IMR-90 (cell line): Measurements from ENCODE around the gene KIF16B. TPM values are rescaled to one million over a fixed set of nuclear protein-coding genes. Genes with fewer than 3 reads are reported as not detected.

ENCODE experiments used
- ATAC-seq: fragments of 200-7000 bp; cut with Tn5 transposase; 2 replicates; pipeline ENCODE4 v1.9.1; 2020; ENCODE audit warnings: low read depth, mild to moderate bottlenecking, moderate library complexity
- BruUV-seq: library from RNA; stranded (reverse); fragments of 400-500 nt; replicated peaks from 2 replicates; lab custom pipeline; 2021; lab: Mats Ljungman, UMichigan
- CTCF ChIA-PET: fragments of 300-600 bp; formaldehyde crosslinking; extraction: SDS; loops from one replicate; lab custom pipeline; 2021; ENCODE audit warnings: antibody characterized with exemption; lab: Yijun Ruan, JAX
- POLR2A ChIA-PET: fragments of 300-600 bp; sonication (Branson Sonifier 250); formaldehyde crosslinking; loops from one replicate; lab custom pipeline; 2022; ENCODE audit warnings: antibody characterized with exemption; ENCODE audit not compliant: unreplicated experiment; lab: Charles Lee
- DNase-seq: peaks from one replicate; pipeline ENCODE4 v3.0.0; 2013
- H2AFZ ChIP-seq: replicated peaks from 2 replicates; pipeline ENCODE3; 2013; ENCODE audit warnings: low read length, mild to moderate bottlenecking; ENCODE audit not compliant: poor library complexity
- H2AK5ac ChIP-seq: 2 replicates; pipeline ENCODE4 v1.6.1; 2013; ENCODE audit warnings: low read depth, low read length, inconsistent platforms
- H2AK9ac ChIP-seq: replicated peaks from 2 replicates; pipeline ENCODE3; 2013; ENCODE audit warnings: mild to moderate bottlenecking, low read depth, low read length, moderate library complexity; ENCODE audit not compliant: poor library complexity
- H2BK120ac ChIP-seq: 2 replicates; pipeline ENCODE4 v1.6.1; 2013; ENCODE audit warnings: low read depth, low read length, inconsistent platforms
- H2BK15ac ChIP-seq: 3 replicates; pipeline ENCODE4 v1.6.1; 2013; ENCODE audit warnings: low read depth, low read length, inconsistent platforms
- H2BK20ac ChIP-seq: 2 replicates; pipeline ENCODE4 v1.6.1; 2013; ENCODE audit warnings: low read depth, mild to moderate bottlenecking, inconsistent platforms, low read length, moderate library complexity
- H2BK5ac ChIP-seq: 2 replicates; pipeline ENCODE4 v1.6.1; 2013; ENCODE audit warnings: mild to moderate bottlenecking, low read depth, low read length, inconsistent platforms; ENCODE audit not compliant: poor library complexity, severe bottlenecking
- H3K14ac ChIP-seq: replicated peaks from 2 replicates; pipeline ENCODE4 v1.6.1; 2013; ENCODE audit warnings: low read depth, low read length, inconsistent platforms
- H3K18ac ChIP-seq: 2 replicates; pipeline ENCODE4 v1.6.1; 2013; ENCODE audit warnings: low read depth, low read length, control low read depth
- H3K23ac ChIP-seq: 2 replicates; pipeline ENCODE4 v1.6.1; 2013; ENCODE audit warnings: low read depth, low read length, inconsistent platforms
- H3K27ac ChIP-seq: 2 replicates; pipeline ENCODE4 v1.5.1; 2013; ENCODE audit warnings: mild to moderate bottlenecking, control low read depth, low read length; ENCODE audit not compliant: insufficient read depth
- H3K27me3 ChIP-seq: 2 replicates; pipeline ENCODE4 v1.6.1; 2013; ENCODE audit warnings: low read length; ENCODE audit not compliant: control insufficient read depth, insufficient read depth
- H3K36me3 ChIP-seq: 2 replicates; pipeline ENCODE4 v1.6.1; 2013; ENCODE audit warnings: low read length, mixed read lengths; ENCODE audit not compliant: control insufficient read depth, insufficient read depth
- H3K4ac ChIP-seq: 2 replicates; pipeline ENCODE4 v1.6.1; 2013; ENCODE audit warnings: low read depth, low read length, inconsistent platforms
- H3K4me1 ChIP-seq: 2 replicates; pipeline ENCODE4 v1.6.1; 2013; ENCODE audit warnings: low read length, mixed read lengths; ENCODE audit not compliant: control insufficient read depth, insufficient read depth
- H3K4me2 ChIP-seq: 2 replicates; pipeline ENCODE4 v1.6.1; 2013; ENCODE audit warnings: low read depth, mild to moderate bottlenecking, control low read depth, low read length, moderate library complexity
- H3K4me3 ChIP-seq: 2 replicates; pipeline ENCODE4 v1.5.1; 2013; ENCODE audit warnings: low read depth, mild to moderate bottlenecking, control low read depth, low read length, moderate library complexity; ENCODE audit not compliant: insufficient read depth
- H3K56ac ChIP-seq: 2 replicates; pipeline ENCODE4 v1.6.1; 2013; ENCODE audit warnings: low read length, inconsistent platforms; ENCODE audit not compliant: insufficient read depth; ENCODE audit errors: extremely low read depth
- H3K79me1 ChIP-seq, 2 experiments: 2 replicates each; pipeline ENCODE4 v1.6.1; 2013; ENCODE audit warnings: low read length in 2 of 2, inconsistent platforms in 1 of 2, low read depth in 1 of 2
- H3K9ac ChIP-seq: 2 replicates; pipeline ENCODE4 v1.6.1; 2013; ENCODE audit warnings: low read depth, low read length, control low read depth
- H3K9me1 ChIP-seq: 2 replicates; pipeline ENCODE4 v1.6.1; 2013; ENCODE audit warnings: low read length, inconsistent platforms; ENCODE audit not compliant: insufficient read depth
- H3K9me3 ChIP-seq: 2 replicates; pipeline ENCODE4 v1.6.1; 2013; ENCODE audit warnings: low read length; ENCODE audit not compliant: control insufficient read depth, insufficient read depth
- H4K20me1 ChIP-seq: 2 replicates; pipeline ENCODE4 v1.6.1; 2013; ENCODE audit warnings: low read length, inconsistent platforms; ENCODE audit not compliant: insufficient read depth
- H4K5ac ChIP-seq: 2 replicates; pipeline ENCODE4 v1.6.1; 2013; ENCODE audit warnings: mild to moderate bottlenecking, low read depth, low read length, control low read depth
- H4K8ac ChIP-seq, 2 experiments: 2 replicates each; pipeline ENCODE4 v1.6.1; 2013; ENCODE audit warnings: low read depth in 2 of 2, low read length in 2 of 2, control low read depth in 1 of 2, inconsistent platforms in 1 of 2
- H4K91ac ChIP-seq: 2 replicates; pipeline ENCODE4 v1.6.1; 2013; ENCODE audit warnings: low read depth, low read length, inconsistent platforms; ENCODE audit not compliant: insufficient read depth
- BHLHE40 ChIP-seq: fragments of 150-350 bp; IDR thresholded peaks from 2 replicates; pipeline ENCODE4 v1.6.1; 2016; ENCODE audit warnings: mild to moderate bottlenecking, low read depth, low read length
- CEBPB ChIP-seq: IDR thresholded peaks from 2 replicates; pipeline ENCODE4 v1.6.1; 2012; ENCODE audit warnings: low read depth, low read length, improper control_type of control experiment
- CTCF ChIP-seq: conservative IDR thresholded peaks from 2 replicates; pipeline ENCODE4 v1.5.1; 2012; ENCODE audit warnings: mild to moderate bottlenecking, low read depth, low read length, improper control_type of control experiment
- ELK1 ChIP-seq: fragments of 150-350 bp; IDR thresholded peaks from 2 replicates; pipeline ENCODE4 v1.6.1; 2016; ENCODE audit warnings: low read depth, mild to moderate bottlenecking, low read length, moderate library complexity, borderline replicate concordance
- FOS ChIP-seq: fragments of 150-350 bp; IDR thresholded peaks from 2 replicates; pipeline ENCODE4 v1.6.1; 2016; ENCODE audit warnings: low read depth, low read length
- MAFK ChIP-seq: IDR thresholded peaks from 2 replicates; pipeline ENCODE4 v1.6.1; 2012; ENCODE audit warnings: low read depth, low read length, improper control_type of control experiment
- MAZ ChIP-seq: IDR thresholded peaks from 2 replicates; pipeline ENCODE4 v1.6.1; 2012; ENCODE audit warnings: low read depth, mild to moderate bottlenecking, low read length, improper control_type of control experiment, moderate library complexity, borderline replicate concordance
- MXI1 ChIP-seq: IDR thresholded peaks from 2 replicates; pipeline ENCODE4 v1.6.1; 2012; ENCODE audit warnings: low read depth, mild to moderate bottlenecking, low read length, moderate library complexity, borderline replicate concordance
- NFE2L2 ChIP-seq: fragments of 150-350 bp; IDR thresholded peaks from 2 replicates; pipeline ENCODE4 v1.6.1; 2016; ENCODE audit warnings: low read depth, mild to moderate bottlenecking, low read length
- POLR2A ChIP-seq: IDR thresholded peaks from 2 replicates; pipeline ENCODE4 v1.6.1; 2012; ENCODE audit warnings: mild to moderate bottlenecking, low read depth, low read length
- RAD21 ChIP-seq: IDR thresholded peaks from 2 replicates; pipeline ENCODE4 v1.6.1; 2012; ENCODE audit warnings: low read length, improper control_type of control experiment
- RCOR1 ChIP-seq: IDR thresholded peaks from 2 replicates; pipeline ENCODE4 v1.6.1; 2012; ENCODE audit warnings: mild to moderate bottlenecking, low read length, improper control_type of control experiment; ENCODE audit not compliant: insufficient replicate concordance
- USF2 ChIP-seq: fragments of 150-350 bp; IDR thresholded peaks from 2 replicates; pipeline ENCODE4 v1.6.1; 2017; ENCODE audit warnings: mild to moderate bottlenecking, antibody characterized with exemption, low read length, low read depth
- WGBS, 2 experiments: methylation state at CpG; one replicate each; pipeline versions ENCODE4 v1.1.5 to v1.1.7; 2013; ENCODE audit warnings: missing lambda C conversion rate in 2 of 2; ENCODE audit not compliant: insufficient read length in 1 of 2; ENCODE audit errors: extremely low coverage in 2 of 2; 5-methylcytosine and 5-hydroxymethylcytosine counted together
- dilution Hi-C: fragments of 300-500 bp; cut with HindIII; formaldehyde crosslinking; loops from one replicate; pipeline ENCODE4 v1.14.3; 2018; ENCODE audit warnings: low sequenced_read_pairs; ENCODE audit not compliant: unreplicated experiment
- in situ Hi-C: fragments of 300-500 bp; cut with MboI; formaldehyde crosslinking; loops from 3 replicates; pipeline ENCODE4 v1.14.3; 2019; ENCODE audit warnings: low sequenced_read_pairs, inconsistent platforms, mixed read lengths
- intact Hi-C: fragments of 100-400 bp; cut with micrococcal nuclease; formaldehyde crosslinking; loops from 2 replicates; pipeline ENCODE4 v1.10.0; 2022
- polyA plus RNA-seq, 3 experiments: library from polyadenylated mRNA; depleted of rRNA; stranded (reverse); fragments of >200 nt; gene quantifications; 2 replicates each; pipeline ENCODE4 v1.2.3, GENCODE V29; 2012; ENCODE audit warnings: low replicate concordance in 1 of 3
- total RNA-seq: library from RNA; depleted of rRNA; stranded (reverse); fragments of >200 nt; gene quantifications from 2 replicates; pipeline ENCODE4 v1.2.3, GENCODE V29; 2012

Gene KIF16B
- total and polyA plus RNA-seq, 2 of the 4 experiments (the other 2 are of a cell fraction), result 4.7 to 10.0 TPM

GRCh38 chr20:16544949-16545348 is 28.3 kb downstream of the KIF16B start:
- no peak overlapping the region for H3K4ac ChIP-seq
- in situ Hi-C loops (no loop called here), intact Hi-C loops (no loop called here), dilution Hi-C loops (no loop called here)
- no peak overlapping the region for H2AK9ac ChIP-seq
- H2AK5ac ChIP-seq, result no peak overlapping the region
- H2AFZ ChIP-seq, result no peak overlapping the region
- H3K9ac ChIP-seq, result no peak overlapping the region
- no peak overlapping the region for H4K8ac ChIP-seq
- no peak overlapping the region for H2BK20ac ChIP-seq
- peaks cover 3% of the 10 kb centered on the region; the same call in 1 of the 2 replicates for H4K20me1 ChIP-seq
- H3K4me3 ChIP-seq, result no peak overlapping the region
- BruUV-seq, result no TSS peak
- peaks cover 6% of the 10 kb centered on the region; the same call in 1 of the 2 replicates for H3K4me1 ChIP-seq
- H3K9me3 ChIP-seq, result no peaks in the 10 kb centered on the region
- H2BK5ac ChIP-seq, result no peak overlapping the region
- no peak overlapping the region for H3K4me2 ChIP-seq
- H3K79me1 ChIP-seq, result peaks cover 8 to 14% of the 10 kb centered on the region in 2 experiments
- no peak overlapping the region for H4K5ac ChIP-seq
- no peak for ATAC-seq
- no peak overlapping the region for H4K91ac ChIP-seq
- H3K27ac ChIP-seq, result no peak overlapping the region
- H3K9me1 ChIP-seq, result peaks cover 16% of the 10 kb centered on the region; the same call in 1 of the 2 replicates
- no peaks in the 10 kb centered on the region for H3K36me3 ChIP-seq
- no peaks in the 10 kb centered on the region for H3K27me3 ChIP-seq
- WGBS, 2 experiments, result 86% methylated on average over 2 of the region's 4 CpGs; no CpG with 5 or more reads in 1 of the 2 experiments
- H3K56ac ChIP-seq, result no peak overlapping the region
- POLR2A ChIA-PET, result no interaction called here
- CTCF ChIA-PET, result no interaction called here
- H3K18ac ChIP-seq, result no peak overlapping the region
- TF ChIP-seq MAFK, result no peak
- TF ChIP-seq BHLHE40, result no peak
- no peak for TF ChIP-seq CTCF
- no peak for TF ChIP-seq RCOR1
- no peak for TF ChIP-seq NFE2L2
- TF ChIP-seq MXI1, result no peak
- no peak for TF ChIP-seq RAD21
- no peak for TF ChIP-seq MAZ
- no peak for TF ChIP-seq ELK1
- no peak for TF ChIP-seq CEBPB
- TF ChIP-seq USF2, result no peak
- TF ChIP-seq POLR2A, result no peak
- no peak for TF ChIP-seq FOS
- no peak for DNase-seq
- H2BK120ac ChIP-seq, result no peak overlapping the region
- no peak overlapping the region for H3K14ac ChIP-seq
- no peak overlapping the region for H3K23ac ChIP-seq
- H2BK15ac ChIP-seq, result no peak overlapping the region
